Femur (tissue), 1 donor: ENCODE data around the gene FAM227A.
A peak's percentile ranks its signal among the peaks of the same experiment; 100 is the strongest.
"Not testable (repeated sequence)": the region's sequence is repeated elsewhere in the genome, so short reads cannot be mapped to it uniquely, and the experiment has no call there.

Experiments used
- DNase-seq: peaks from one replicate; pipeline ENCODE4 v3.0.0-alpha.2; 2017

FAM227A gene

GRCh38 chr22:38610234-38610633 lies 46.0 kb downstream of the FAM227A start:
- DNase-seq, result no peak

- no peak for DNase-seq
These were observed 47.0 kb downstream of the FAM227A start for GRCh38 chr22:38608992-38609750.

- DNase-seq, result no peak
These were observed 48.5 kb downstream of the FAM227A start for GRCh38 chr22:38607680-38608079.

- DNase-seq, result no peak
These were observed 54.0 kb downstream of the FAM227A start for GRCh38 chr22:38602166-38602565.

GRCh38 chr22:38601221-38601764 lies 54.9 kb downstream of the FAM227A start:
- DNase-seq, result no peak

- no peak for DNase-seq
These were observed 56.7 kb downstream of the FAM227A start for GRCh38 chr22:38599466-38599865.

GRCh38 chr22:38582923-38583322 lies 73.3 kb downstream of the FAM227A start:
- not testable (repeated sequence) for DNase-seq

- DNase-seq, result no peak
These were observed 77.7 kb downstream of the FAM227A start for GRCh38 chr22:38578505-38578904.

- DNase-seq, result peak; percentile 41
These were observed 84.1 kb downstream of the FAM227A start for GRCh38 chr22:38572065-38572464.

GRCh38 chr22:38570779-38571364 lies 85.3 kb downstream of the FAM227A start:
- DNase-seq, result peak; percentile 63

- peak; percentile 98 for DNase-seq
These were observed 86.0 kb downstream of the FAM227A start, which contains the start of gene DMC1 for GRCh38 chr22:38569972-38570778. Gene DMC1 (minus strand): TSS chr22:38570183. CDS start chr22:38568256, 1,927 bp downstream.

GRCh38 chr22:38569181-38569971 lies 86.8 kb downstream of the FAM227A start:
- DNase-seq, result peak; percentile 39

- DNase-seq, result no peak
These were observed 88.5 kb downstream of the FAM227A start for GRCh38 chr22:38567531-38568285.

- DNase-seq, result no peak
These were observed 89.3 kb downstream of the FAM227A start for GRCh38 chr22:38566726-38567504.

GRCh38 chr22:38565441-38565840 lies 90.8 kb downstream of the FAM227A start:
- DNase-seq, result no peak

- DNase-seq, result no peak
These were observed 91.5 kb downstream of the FAM227A start for GRCh38 chr22:38564669-38565068.

- DNase-seq, result no peak
These were observed 101.9 kb downstream of the FAM227A start for GRCh38 chr22:38554281-38554680.

- no peak for DNase-seq
These were observed 106.9 kb downstream of the FAM227A start for GRCh38 chr22:38549101-38549894.

- DNase-seq, result no peak
These were observed 115.5 kb downstream of the FAM227A start for GRCh38 chr22:38540701-38541100.
